H9 (cell line): ENCODE measurements around the gene DAZAP1. TPM values are rescaled to one million over a fixed set of nuclear protein-coding genes. Genes with fewer than 3 reads are reported as not detected.

Experiments used
- DNase-seq: peaks from one replicate; pipeline ENCODE4 v3.0.0-alpha.2; 2017
- H2AFZ ChIP-seq: one replicate; pipeline ENCODE4 v1.6.1; 2013; ENCODE audit warnings: mild to moderate bottlenecking, low read length, control low read depth, moderate library complexity
- H2AK5ac ChIP-seq: 2 replicates; pipeline ENCODE4 v1.6.1; 2013; ENCODE audit warnings: low read length, control low read depth, mixed read lengths; ENCODE audit not compliant: insufficient read length
- H2BK120ac ChIP-seq: one replicate; pipeline ENCODE4 v1.6.1; 2013; ENCODE audit warnings: low read depth, mild to moderate bottlenecking, low read length, control low read depth, inconsistent platforms; ENCODE audit not compliant: poor library complexity, severe bottlenecking
- H2BK12ac ChIP-seq: 2 replicates; pipeline ENCODE4 v1.6.1; 2013; ENCODE audit warnings: low read length, control low read depth, mixed read lengths, low read depth; ENCODE audit not compliant: insufficient read length
- H2BK15ac ChIP-seq: 2 replicates; pipeline ENCODE4 v1.6.1; 2013; ENCODE audit warnings: low read depth, low read length, control low read depth
- H2BK20ac ChIP-seq: one replicate; pipeline ENCODE4 v1.6.1; 2013; ENCODE audit warnings: low read depth, mild to moderate bottlenecking, low read length, control low read depth, inconsistent platforms; ENCODE audit not compliant: poor library complexity, severe bottlenecking
- H2BK5ac ChIP-seq: 2 replicates; pipeline ENCODE4 v1.6.1; 2013; ENCODE audit warnings: low read length, control low read depth, mixed read lengths; ENCODE audit not compliant: insufficient read length
- H3K14ac ChIP-seq: 2 replicates; pipeline ENCODE4 v1.6.1; 2013; ENCODE audit warnings: low read length, control low read depth; ENCODE audit not compliant: insufficient read depth
- H3K18ac ChIP-seq: 2 replicates; pipeline ENCODE4 v1.6.1; 2013; ENCODE audit warnings: low read depth, mild to moderate bottlenecking, mixed read lengths, low read length, control low read depth; ENCODE audit not compliant: insufficient read length
- H3K23ac ChIP-seq: 2 replicates; pipeline ENCODE4 v1.6.1; 2013; ENCODE audit warnings: low read length, control low read depth, mixed read lengths, low read depth; ENCODE audit not compliant: insufficient read length
- H3K23me2 ChIP-seq: 2 replicates; pipeline ENCODE4 v1.6.1; 2013; ENCODE audit warnings: low read depth, mild to moderate bottlenecking, mixed read lengths, low read length, control low read depth; ENCODE audit not compliant: insufficient read length, poor library complexity, severe bottlenecking
- H3K27ac ChIP-seq: 2 replicates; pipeline ENCODE4 v1.5.1; 2013; ENCODE audit warnings: low read length, control low read depth, mixed read lengths, low read depth; ENCODE audit not compliant: insufficient read length
- H3K27me3 ChIP-seq: 2 replicates; pipeline ENCODE4 v1.6.1; 2013; ENCODE audit warnings: low read length, control low read depth, inconsistent platforms; ENCODE audit not compliant: insufficient read depth
- H3K4ac ChIP-seq: 2 replicates; pipeline ENCODE4 v1.6.1; 2013; ENCODE audit warnings: low read depth, mild to moderate bottlenecking, control low read depth, inconsistent platforms, low read length, moderate library complexity
- H3K4me1 ChIP-seq: 2 replicates; pipeline ENCODE4 v1.6.1; 2013; ENCODE audit warnings: low read length, control low read depth, inconsistent platforms; ENCODE audit not compliant: insufficient read depth
- H3K4me2 ChIP-seq: 2 replicates; pipeline ENCODE4 v1.6.1; 2013; ENCODE audit warnings: low read length, control low read depth, mixed read lengths; ENCODE audit not compliant: insufficient read length, insufficient read depth
- H3K56ac ChIP-seq: 2 replicates; pipeline ENCODE4 v1.6.1; 2013; ENCODE audit warnings: low read depth, mild to moderate bottlenecking, mixed read lengths, low read length, control low read depth; ENCODE audit not compliant: insufficient read length
- H3K79me1 ChIP-seq: 2 replicates; pipeline ENCODE4 v1.6.1; 2013; ENCODE audit warnings: low read depth, mild to moderate bottlenecking, moderate library complexity, low read length, control low read depth, inconsistent platforms; ENCODE audit not compliant: insufficient read depth, poor library complexity, severe bottlenecking
- H3K79me2 ChIP-seq: 2 replicates; pipeline ENCODE4 v1.6.1; 2013; ENCODE audit warnings: low read length, control low read depth, inconsistent platforms; ENCODE audit not compliant: insufficient read depth
- H3K9ac ChIP-seq: 2 replicates; pipeline ENCODE4 v1.6.1; 2013; ENCODE audit warnings: low read length, control low read depth, mixed read lengths; ENCODE audit not compliant: insufficient read length; ENCODE audit errors: extremely low read depth
- H3K9me3 ChIP-seq: one replicate; pipeline ENCODE4 v1.6.1; 2013; ENCODE audit warnings: low read depth, low read length, inconsistent platforms; ENCODE audit not compliant: control insufficient read depth
- H3T11ph ChIP-seq: one replicate; pipeline ENCODE4 v1.6.1; 2013; ENCODE audit warnings: mild to moderate bottlenecking, low read length, control low read depth, inconsistent platforms
- H4K20me1 ChIP-seq: one replicate; pipeline ENCODE4 v1.6.1; 2013; ENCODE audit not compliant: control insufficient read depth, insufficient read length, insufficient read depth
- H4K5ac ChIP-seq: 2 replicates; pipeline ENCODE4 v1.6.1; 2013; ENCODE audit warnings: low read depth, mild to moderate bottlenecking, mixed read lengths, low read length, control low read depth; ENCODE audit not compliant: insufficient read length
- H4K8ac ChIP-seq: replicated peaks from 2 replicates; pipeline ENCODE4 v1.6.1; 2013; ENCODE audit warnings: low read length, control low read depth, mixed read lengths, low read depth; ENCODE audit not compliant: insufficient read length
- H4K91ac ChIP-seq: 2 replicates; pipeline ENCODE4 v1.6.1; 2013; ENCODE audit warnings: low read depth, mild to moderate bottlenecking, moderate library complexity, mixed read lengths, low read length, control low read depth; ENCODE audit not compliant: insufficient read length
- H3K27ac Mint-ChIP-seq, 3 experiments: 2 replicates in 2 of 3; 3 replicates in 1 of 3; pipeline ENCODE4 v1.8.0; 2020 to 2021; ENCODE audit warnings: mixed read lengths in 3 of 3, mild to moderate bottlenecking in 1 of 3, moderate library complexity in 1 of 3
- H3K27me3 Mint-ChIP-seq: 2 replicates; pipeline ENCODE4 v1.8.0; 2021; ENCODE audit warnings: low read depth, mild to moderate bottlenecking, moderate library complexity, mixed read lengths
- H3K36me3 Mint-ChIP-seq, 3 experiments: 2 replicates in 2 of 3; 3 replicates in 1 of 3; pipeline ENCODE4 v1.8.0; 2020 to 2021; ENCODE audit warnings: low read depth in 3 of 3, mixed read lengths in 3 of 3; ENCODE audit not compliant: insufficient read depth in 1 of 3
- H3K4me1 Mint-ChIP-seq, 2 experiments: 2 replicates each; pipeline ENCODE4 v1.8.0; 2020; ENCODE audit warnings: mixed read lengths in 2 of 2
- H3K4me3 Mint-ChIP-seq, 2 experiments: 2 replicates in 1 of 2; 3 replicates in 1 of 2; pipeline ENCODE4 v1.8.0; 2020 to 2021; ENCODE audit warnings: mild to moderate bottlenecking in 2 of 2, mixed read lengths in 2 of 2, moderate library complexity in 1 of 2
- H3K9me3 Mint-ChIP-seq, 2 experiments: 2 replicates in 1 of 2; 3 replicates in 1 of 2; pipeline ENCODE4 v1.8.0; 2020; ENCODE audit warnings: mild to moderate bottlenecking in 2 of 2, mixed read lengths in 2 of 2, moderate library complexity in 1 of 2
- CTCF ChIP-seq: fragments of 200-600 bp; sonication (generic); conservative IDR thresholded peaks from 3 replicates; pipeline ENCODE4 v1.8.0; 2021; ENCODE audit warnings: antibody characterized with exemption, mild to moderate bottlenecking
- WGBS: extraction: QIAGEN DNeasy Blood & Tissue Kit; methylation state at CpG from one replicate; pipeline ENCODE4 v1.1.7; 2013; ENCODE audit warnings: missing lambda C conversion rate, low lambda C conversion rate, mixed read lengths; ENCODE audit not compliant: insufficient read length; ENCODE audit errors: extremely low coverage; 5-methylcytosine and 5-hydroxymethylcytosine counted together
- total RNA-seq: library from RNA; stranded (reverse); gene quantifications from 2 replicates; pipeline ENCODE4 v1.2.1, GENCODE V29; 2021

Gene DAZAP1
- total RNA-seq, 1 experiment from 2014 or later, result 265 TPM

- Histone ChIP-seq H3K4me2 (peak overlapping the region; percentile 26), H2BK120ac (no peak overlapping the region)
- H3K9me3 Mint-ChIP-seq, result no peaks in the 10 kb centered on the region
These were observed 59.3 kb downstream of the DAZAP1 start for GRCh38 chr19:1466461-1467214.

More at GRCh38 chr19:1466461-1467214, 59.3 kb downstream of the DAZAP1 start:
- Histone ChIP-seq H4K91ac (no peak overlapping the region), H3K56ac (no peak overlapping the region), H2BK12ac (no peak overlapping the region), H3K4ac (no peak overlapping the region), H4K20me1 (peaks cover 3% of the 10 kb centered on the region), H2AK5ac (no peak overlapping the region), H3K79me1 (no peaks in the 10 kb centered on the region), H2BK15ac (no peak overlapping the region), H4K8ac (no peak overlapping the region), H3K9me3 (no peaks in the 10 kb centered on the region), H3K23ac (no peak overlapping the region), H3K79me2 (no peaks in the 10 kb centered on the region), H3K14ac (no peak overlapping the region), H3T11ph (no peak overlapping the region), H3K27ac (no peak overlapping the region), H4K5ac (no peak overlapping the region), H2AFZ (no peak overlapping the region), H2BK5ac (no peak overlapping the region), H3K23me2 (peaks cover 9% of the 10 kb centered on the region), H3K18ac (no peak overlapping the region), H3K27me3 (peaks cover 57% of the 10 kb centered on the region), H2BK20ac (no peak overlapping the region), H3K9ac (no peak overlapping the region), H3K4me1 (no peaks in the 10 kb centered on the region)
- Mint-ChIP-seq H3K4me1 (peaks cover 2 to 4% of the 10 kb centered on the region in 2 experiments; a peak in 3 of 4 replicates), H3K4me3 (peak overlapping the region in 1 of 2 experiments; percentile 54; a peak in 3 of 5 replicates), H3K27me3 (peaks cover 78% of the 10 kb centered on the region), H3K36me3 (no peaks in the 10 kb centered on the region), H3K27ac (no peak overlapping the region)
- no peak for DNase-seq
- no CpG with 5 or more reads among the region's 70 CpGs for WGBS
- TF ChIP-seq CTCF, result no peak
